ENCODE data around the gene DDC.

DNA sequence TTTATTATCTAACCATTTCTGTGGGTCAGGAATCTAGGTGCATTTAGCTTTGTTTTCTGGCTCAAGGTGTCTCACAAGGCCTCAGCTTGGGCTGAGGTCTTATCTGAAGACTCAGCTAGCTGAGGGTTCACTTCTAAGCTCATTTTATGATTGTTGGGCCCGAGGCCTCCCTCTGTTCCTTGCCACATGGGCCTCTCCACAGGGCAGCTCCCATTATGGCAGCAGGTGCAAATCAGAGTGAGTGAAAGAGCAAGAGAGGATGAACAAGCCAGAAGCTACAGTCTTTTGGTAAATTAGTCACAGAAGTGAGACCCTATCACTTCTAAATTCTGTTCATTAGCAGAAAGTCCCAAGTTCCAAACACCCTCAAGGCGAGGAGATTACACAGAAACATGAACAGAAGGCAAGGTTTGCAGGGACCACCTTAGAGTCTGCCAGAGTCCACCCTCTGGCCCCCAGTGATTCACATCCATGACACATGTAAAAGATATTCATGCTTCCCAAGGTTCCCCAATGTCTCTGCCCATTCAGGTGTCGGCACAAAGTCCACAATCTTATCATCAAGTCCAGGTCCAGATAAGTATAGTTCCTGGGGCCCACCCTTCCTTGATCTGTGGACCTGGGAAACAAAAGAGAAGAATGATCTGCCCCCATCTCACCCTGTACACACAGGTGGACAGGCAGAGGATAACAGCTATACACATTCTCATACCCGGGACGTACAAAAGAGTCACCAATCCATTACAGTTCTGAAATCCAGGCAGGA lies 138.7 kb downstream of the DDC start:
- no peak for TF ChIP-seq EZH2 (IDR thresholded peaks at IDR 0.05; ENCODE audit: low read depth)
- no peak for TF ChIP-seq CTCF (conservative IDR thresholded peaks at IDR 0.05)

Data from PC-9 (cell line).